GM18511 (cell line): ENCODE data around the gene CAB39L.
A peak's percentile ranks its signal among the peaks of the same experiment; 100 is the strongest.

Source experiments
- ATAC-seq: cut with Tn5 transposase; IDR thresholded peaks from one replicate; pipeline ENCODE4 v1.9.1; 2021; ENCODE audit warnings: mild to moderate bottlenecking, moderate library complexity; ENCODE audit not compliant: unreplicated experiment

The CAB39L gene

DNA sequence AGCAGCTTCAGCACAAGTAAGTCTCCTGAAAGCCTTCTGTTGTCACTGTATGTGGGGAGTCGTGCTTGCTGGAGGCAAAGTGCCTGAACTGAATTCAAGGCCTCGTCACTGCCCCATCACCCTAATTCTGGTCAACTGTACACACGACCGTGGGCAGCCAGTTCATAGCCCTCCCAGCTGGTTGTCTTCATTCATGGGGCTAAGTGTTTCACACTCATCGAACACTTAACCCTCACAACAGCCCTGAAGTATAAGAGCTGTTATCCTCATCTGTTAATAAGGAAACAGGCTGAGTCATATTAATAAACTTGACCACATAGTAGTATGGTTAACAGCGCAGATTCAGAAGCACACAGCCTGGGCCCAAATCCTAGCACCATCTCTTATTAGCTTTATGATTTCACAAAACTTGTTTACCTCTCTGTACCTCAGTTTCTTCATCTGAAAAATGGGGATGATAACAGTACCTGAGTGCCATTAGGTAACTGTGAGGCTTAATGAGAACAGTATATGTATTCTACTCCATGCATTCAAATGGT, 129.5 kb downstream of the CAB39L start:
- ATAC-seq = no peak

DNA sequence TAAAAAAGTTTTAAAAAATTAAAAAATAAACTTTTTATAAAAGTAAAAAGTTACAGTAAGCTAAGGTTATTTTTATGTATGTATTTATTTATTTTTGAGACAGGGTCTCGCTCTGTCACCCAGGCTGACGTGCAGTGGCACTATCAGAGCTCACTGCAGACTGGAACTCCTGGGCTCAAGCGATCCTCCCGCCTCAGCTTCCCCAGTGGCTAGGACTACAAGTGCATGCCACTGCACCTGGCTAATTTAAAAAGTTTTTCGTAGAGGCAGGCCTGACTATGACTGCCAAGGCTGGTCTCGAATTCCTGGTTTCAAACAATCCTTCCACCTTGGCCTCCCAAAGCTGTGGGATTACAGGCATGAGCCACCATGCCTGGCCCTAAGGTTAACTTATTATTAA, 132.0 kb downstream of the CAB39L start:
- ATAC-seq = no peak

- ATAC-seq = no peak
Observed at GRCh38 chr13:49310251-49310650, 133.6 kb downstream of the CAB39L start.

DNA sequence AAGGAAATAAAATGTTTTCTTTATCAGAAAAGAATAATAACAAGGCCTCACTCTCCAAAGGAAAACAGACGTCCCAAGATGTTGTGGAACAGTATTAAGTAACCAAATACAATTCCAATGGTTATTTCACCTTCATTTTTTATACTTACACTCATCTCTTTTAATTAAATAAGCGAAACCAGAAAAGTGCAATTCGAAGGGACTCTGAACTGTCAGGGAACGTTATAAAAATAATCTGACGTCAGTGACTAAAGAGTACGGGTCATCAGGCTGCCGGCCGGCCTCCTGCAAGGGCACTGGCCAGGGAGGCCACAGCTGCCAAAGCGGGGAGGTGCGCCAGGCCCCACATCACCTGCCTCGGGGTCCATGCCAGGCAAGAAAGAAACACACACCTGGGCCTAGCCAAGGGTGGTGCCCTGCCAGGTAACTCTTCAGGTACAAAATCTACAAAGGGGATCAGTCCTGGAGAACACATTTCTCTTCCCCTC, 134.9 kb downstream of the CAB39L start:
- no peak for ATAC-seq

GRCh38 chr13:49308097-49308875, 135.6 kb downstream of the CAB39L start:
- no peak for ATAC-seq

- no peak for ATAC-seq
Observed at GRCh38 chr13:49307365-49307764, 136.5 kb downstream of the CAB39L start.

GRCh38 chr13:49305792-49306425, 138.0 kb downstream of the CAB39L start:
- no peak for ATAC-seq

DNA sequence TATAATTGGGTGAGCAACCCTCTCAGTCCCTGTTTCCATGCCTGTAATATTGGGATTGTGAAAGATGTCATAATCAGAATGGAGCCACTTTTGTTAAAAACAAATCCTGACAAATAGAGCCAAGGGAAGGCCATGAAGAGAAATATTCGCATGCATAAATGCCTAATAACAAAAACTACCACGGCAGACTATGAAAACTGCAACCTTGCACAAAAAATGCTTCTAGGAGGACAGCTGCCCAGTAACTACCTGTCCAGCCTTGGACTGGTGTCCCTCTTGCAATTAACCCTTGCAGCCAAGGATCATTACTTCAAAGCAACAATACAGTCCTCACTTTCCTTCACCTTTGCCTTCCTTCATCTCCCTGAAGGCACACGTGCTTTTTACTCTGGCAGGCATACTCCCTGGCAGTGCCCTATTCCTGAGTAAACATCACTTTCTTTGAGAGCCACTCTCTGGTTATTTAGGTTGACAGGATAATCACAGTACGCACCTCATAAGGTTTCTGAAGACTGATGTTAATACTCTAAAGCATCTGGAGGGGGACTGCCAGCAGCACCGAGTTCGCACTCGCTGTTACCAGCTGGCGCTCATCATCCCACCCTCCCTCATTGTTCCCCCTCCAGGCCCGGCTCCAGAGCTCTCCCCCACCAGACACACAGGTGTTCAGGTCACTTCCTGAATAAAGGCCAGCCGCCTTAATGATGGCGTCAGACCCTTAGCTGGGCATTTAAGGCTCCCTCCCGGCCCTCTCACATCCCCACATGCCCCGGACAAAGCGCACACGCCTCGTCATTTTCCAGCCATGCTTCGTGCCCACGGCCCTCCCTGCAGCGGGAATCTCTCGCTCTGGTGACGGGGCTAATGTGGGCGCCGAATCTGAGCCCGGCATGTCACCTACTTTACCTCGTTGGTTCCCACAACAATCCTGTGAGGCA, 138.8 kb downstream of the CAB39L start:
- no peak for ATAC-seq

- ATAC-seq = no peak
Observed at GRCh38 chr13:49304356-49304755, 139.5 kb downstream of the CAB39L start.

DNA sequence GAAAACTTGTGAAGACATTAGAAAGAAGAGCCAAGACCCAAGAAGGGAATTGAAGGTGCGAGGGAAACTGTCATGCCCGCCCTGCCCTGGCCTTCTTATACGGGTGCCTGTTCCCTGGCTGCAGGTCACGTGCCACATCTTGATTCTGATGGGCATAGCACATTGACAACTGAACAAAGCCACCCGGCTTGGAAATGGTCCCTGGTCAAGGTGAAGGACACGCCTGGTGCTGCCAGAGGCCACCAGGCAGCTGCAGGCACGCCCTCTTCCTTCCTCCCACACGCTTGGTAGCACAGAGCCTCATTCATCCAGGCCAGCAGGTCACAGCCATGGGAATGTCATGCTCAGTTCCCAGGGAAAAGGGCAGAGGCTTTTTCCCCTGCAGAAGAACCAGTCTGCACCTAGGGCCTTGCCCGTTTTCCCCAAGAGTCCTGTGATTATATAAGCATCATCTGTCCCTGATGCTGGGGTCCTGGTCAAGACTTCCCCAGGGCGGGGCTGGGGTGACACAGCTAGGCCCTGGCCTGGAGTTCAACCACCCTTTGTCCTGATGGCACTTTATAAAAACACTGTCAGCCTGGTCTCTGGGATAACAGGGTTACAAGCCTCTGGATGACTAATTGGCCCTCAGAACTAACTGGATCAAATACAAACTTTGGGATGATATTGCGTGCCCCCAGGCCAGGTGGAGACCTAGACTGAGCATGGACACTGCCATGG, 140.2 kb downstream of the CAB39L start:
- no peak for ATAC-seq

GRCh38 chr13:49302817-49303216, 141.0 kb downstream of the CAB39L start:
- ATAC-seq = no peak

- ATAC-seq = no peak
Observed at GRCh38 chr13:49302222-49302621, 141.6 kb downstream of the CAB39L start.

DNA sequence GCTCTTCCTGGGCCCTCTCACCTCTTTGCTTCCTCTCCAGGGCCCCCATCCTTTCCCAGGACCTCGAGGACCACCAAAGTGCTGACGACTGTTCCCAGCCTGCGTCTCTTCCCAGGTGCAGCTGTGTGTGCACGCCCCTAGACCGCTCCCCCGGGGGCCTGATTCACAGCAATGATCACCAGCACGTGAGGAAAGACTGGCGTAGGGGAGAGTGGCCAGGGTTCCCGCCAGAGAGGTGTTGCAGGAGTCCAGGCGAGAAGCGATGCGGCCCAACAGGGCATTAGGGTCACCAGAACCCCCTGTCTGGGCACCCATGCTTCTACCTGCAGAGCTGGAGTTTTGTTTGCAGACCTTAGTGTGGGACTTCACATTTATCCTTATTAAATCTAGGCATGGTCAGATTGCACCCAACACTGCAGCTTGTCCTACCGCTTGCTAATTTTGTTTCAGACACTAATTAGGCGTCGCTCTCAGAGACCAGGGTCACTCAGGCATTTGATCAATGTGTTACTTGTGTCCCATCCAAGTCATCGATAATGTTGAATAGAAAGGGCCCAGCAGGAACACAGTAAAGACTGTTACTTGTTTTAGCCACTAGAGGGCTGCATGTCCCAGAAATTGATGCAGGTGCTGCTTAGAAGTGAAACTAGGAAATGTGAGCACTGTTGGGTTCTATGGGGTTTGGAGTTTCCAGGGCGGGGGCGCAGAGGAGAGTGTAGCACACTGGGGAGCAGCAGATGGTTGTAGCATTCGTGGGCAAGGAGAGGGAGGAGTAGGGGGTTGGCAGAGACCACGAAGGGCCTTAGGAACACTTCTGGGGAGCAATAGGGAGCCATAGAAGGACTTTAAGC, 142.9 kb downstream of the CAB39L start:
- peak; percentile 92 for ATAC-seq

DNA sequence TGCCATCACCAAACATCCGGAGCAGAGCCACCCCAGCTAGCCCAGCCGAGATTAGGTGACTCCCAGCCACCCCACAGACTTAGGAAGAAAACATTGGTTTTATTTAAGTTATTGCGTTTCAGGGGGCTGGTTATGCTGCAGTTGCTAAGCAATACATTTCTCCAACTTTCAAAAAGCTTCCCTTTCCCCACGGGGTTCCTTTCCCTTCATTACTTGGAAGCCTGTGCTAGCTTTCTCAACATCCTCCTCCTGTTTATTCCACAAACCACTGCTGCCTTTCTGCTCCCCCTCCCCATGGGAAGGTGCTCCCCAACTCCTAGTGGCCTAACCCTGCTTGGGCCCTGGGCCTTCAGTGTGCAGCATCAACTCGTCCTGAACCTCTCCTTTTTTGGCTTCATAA, 143.6 kb downstream of the CAB39L start:
- ATAC-seq = no peak

GRCh38 chr13:49298903-49299605, 144.8 kb downstream of the CAB39L start:
- no peak for ATAC-seq

GRCh38 chr13:49298416-49298815, 145.4 kb downstream of the CAB39L start:
- ATAC-seq = no peak

DNA sequence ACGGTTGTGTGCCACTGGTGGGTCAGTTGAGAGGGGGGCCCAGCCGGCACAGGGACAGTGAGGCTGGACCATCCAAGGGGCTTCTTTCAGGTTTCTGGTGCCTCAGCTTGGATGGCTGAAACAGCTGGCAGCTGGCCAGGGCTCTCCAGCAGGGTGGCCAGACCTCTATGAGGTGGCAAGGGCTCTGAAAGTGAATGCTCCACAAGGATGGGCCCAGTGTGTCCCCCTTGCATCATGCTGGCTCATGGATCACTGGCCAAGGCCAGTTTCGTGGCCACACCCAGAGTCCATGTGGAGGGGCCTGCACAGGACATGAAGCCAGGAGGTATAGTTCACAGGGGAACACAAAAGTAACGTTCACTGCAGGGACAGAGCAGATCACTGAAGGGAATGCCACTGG, 146.5 kb downstream of the CAB39L start:
- ATAC-seq = no peak

GRCh38 chr13:49296659-49297058, 147.2 kb downstream of the CAB39L start:
- no peak for ATAC-seq

DNA sequence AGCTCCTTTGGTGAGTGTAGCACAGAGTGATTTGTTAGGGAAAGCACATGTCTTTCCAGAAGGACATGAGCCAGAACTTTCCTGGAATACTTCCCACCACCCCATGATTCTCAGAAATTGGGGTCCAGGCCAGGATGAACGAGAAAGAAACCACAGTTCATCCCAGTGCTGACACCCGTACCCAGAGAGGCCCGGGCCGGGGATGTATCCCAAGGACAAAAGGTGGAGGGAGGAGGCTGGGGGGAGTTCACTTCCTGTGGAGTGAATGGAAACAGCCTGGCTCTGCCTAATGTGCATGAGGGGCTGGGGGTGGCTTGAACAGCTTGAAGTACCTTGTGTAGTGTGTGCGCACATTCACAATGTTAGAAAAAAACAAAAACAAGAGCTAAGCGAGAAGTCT, 148.6 kb downstream of the CAB39L start:
- ATAC-seq = no peak
